Upper lobe of right lung (tissue), 1 donor: Measurements from ENCODE around the gene RBL1. TPM values are rescaled to one million over a fixed set of nuclear protein-coding genes. Genes with fewer than 3 reads are reported as not detected.
A peak's percentile ranks its signal among the peaks of the same experiment; 100 is the strongest.
"Not testable (repeated sequence)": the region's sequence is repeated elsewhere in the genome, so short reads cannot be mapped to it uniquely, and the experiment has no call there.

ENCODE experiments used
- ATAC-seq: fragments of 200-7000 bp; cut with Tn5 transposase; one replicate; pipeline ENCODE4 v1.9.1; 2020; ENCODE audit warnings: mild to moderate bottlenecking, moderate library complexity
- DNase-seq: peaks from one replicate; pipeline ENCODE4 v3.0.0-alpha.2; 2020
- H3K27ac ChIP-seq: fragments of 200-600 bp; one replicate; pipeline ENCODE4 v1.8.0; 2022
- H3K27me3 ChIP-seq: fragments of 200-600 bp; one replicate; pipeline ENCODE4 v1.8.0; 2022; ENCODE audit warnings: mild to moderate bottlenecking
- H3K36me3 ChIP-seq: fragments of 200-600 bp; one replicate; pipeline ENCODE4 v1.8.0; 2022
- H3K4me1 ChIP-seq: fragments of 200-600 bp; one replicate; pipeline ENCODE4 v1.8.0; 2022
- H3K4me3 ChIP-seq: fragments of 200-600 bp; one replicate; pipeline ENCODE4 v1.8.0; 2022; ENCODE audit warnings: mild to moderate bottlenecking
- H3K9me3 ChIP-seq: fragments of 200-600 bp; one replicate; pipeline ENCODE4 v1.8.0; 2022
- intact Hi-C: fragments of 100-400 bp; cut with DNase I; formaldehyde crosslinking; loops from one replicate; pipeline ENCODE4 v1.11.0; 2022
- total RNA-seq: library from RNA; stranded (reverse); fragmentation: NEBNext Ultra II Directional; extraction: Animal tissue kit (Norgen Biotek cat#: 25700); gene quantifications from one replicate; pipeline ENCODE4 v1.2.1, GENCODE V29; 2021
- TF ChIP-seq, protein P1 (sequence below): fragments of 200-600 bp; IDR thresholded peaks from one replicate; pipeline ENCODE4 v1.8.0; 2022; ENCODE audit warnings: antibody characterized with exemption
- donor health status: DM: no; HTN: yes; CAD: no; lungs with severe emphysema.

Gene RBL1
- total RNA-seq, 1 donor from 2014 or later: 5.7 TPM

DNA sequence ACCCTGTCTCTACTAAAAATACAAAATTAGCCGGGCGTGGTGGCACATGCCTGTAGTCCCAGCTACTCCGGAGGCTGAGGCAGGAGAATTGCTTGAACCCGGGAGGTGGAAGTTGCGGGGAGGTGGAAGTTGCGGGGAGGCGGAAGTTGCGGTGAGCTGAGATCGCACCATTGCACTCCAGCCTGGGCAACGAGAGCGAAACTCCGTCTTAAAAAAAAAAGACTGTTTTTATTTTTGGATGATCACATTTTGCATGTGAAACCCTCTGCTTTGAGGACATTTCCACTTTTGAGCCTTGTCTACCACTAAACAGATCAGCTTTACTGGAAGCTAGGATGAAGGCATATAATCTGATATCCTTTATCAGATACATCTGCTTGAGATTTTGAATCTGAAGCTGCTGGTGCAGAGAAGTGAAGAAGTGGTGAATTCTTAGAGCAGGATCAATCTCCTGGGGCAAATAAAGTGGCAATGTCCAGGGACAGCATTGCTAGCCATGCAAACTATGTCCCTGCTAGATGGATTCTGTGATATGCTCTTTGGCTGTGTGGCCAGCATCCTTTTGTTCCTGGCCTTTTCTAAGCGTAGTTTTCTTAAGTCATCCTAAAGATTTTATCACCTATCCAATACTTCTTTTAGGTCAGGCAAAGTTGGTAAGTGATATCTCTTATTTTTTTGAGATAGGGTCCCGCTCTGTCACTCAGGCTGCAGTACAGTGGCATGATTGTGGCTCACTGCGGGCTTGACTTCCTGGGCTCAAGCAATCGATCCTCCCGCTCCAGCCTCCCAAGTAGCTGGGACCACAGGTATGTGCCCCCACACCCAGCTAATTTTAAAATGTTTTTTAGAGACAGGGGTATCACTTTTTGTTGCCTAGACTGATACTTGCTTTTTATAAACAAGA is 23.3 kb downstream of the RBL1 start:
- Histone ChIP-seq H3K4me1 (no peaks in the 10 kb centered on the region), H3K36me3 (no peaks in the 10 kb centered on the region), H3K27me3 (no peaks in the 10 kb centered on the region), H3K27ac (no peak overlapping the region), H3K9me3 (no peaks in the 10 kb centered on the region), H3K4me3 (no peak overlapping the region)
- DNase-seq (no peak), ATAC-seq (no peak)
- intact Hi-C loops: no loop called here
- TF ChIP-seq, protein P1, sequence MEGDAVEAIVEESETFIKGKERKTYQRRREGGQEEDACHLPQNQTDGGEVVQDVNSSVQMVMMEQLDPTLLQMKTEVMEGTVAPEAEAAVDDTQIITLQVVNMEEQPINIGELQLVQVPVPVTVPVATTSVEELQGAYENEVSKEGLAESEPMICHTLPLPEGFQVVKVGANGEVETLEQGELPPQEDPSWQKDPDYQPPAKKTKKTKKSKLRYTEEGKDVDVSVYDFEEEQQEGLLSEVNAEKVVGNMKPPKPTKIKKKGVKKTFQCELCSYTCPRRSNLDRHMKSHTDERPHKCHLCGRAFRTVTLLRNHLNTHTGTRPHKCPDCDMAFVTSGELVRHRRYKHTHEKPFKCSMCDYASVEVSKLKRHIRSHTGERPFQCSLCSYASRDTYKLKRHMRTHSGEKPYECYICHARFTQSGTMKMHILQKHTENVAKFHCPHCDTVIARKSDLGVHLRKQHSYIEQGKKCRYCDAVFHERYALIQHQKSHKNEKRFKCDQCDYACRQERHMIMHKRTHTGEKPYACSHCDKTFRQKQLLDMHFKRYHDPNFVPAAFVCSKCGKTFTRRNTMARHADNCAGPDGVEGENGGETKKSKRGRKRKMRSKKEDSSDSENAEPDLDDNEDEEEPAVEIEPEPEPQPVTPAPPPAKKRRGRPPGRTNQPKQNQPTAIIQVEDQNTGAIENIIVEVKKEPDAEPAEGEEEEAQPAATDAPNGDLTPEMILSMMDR: no peak

DNA sequence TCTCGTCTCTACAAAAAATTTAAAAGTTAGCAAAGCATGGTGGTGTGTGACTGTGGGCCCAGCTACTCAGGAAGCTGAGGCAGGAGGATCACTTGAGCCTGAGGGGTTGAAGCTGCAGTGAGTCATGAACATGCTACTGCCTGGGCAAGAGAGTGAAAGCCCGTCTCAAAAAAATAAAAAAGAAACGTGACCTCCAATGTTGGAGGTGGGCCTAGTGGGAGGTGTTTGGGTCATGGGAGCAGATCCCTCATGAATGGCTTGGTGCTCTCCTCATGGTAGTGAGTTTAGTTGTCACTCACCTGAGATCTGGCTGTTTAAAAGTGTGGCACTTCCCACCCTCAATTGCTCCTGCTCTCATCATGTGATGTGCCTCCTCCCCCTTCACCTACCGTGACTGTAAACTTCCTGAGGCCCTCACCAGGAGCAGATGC is 24.3 kb downstream of the RBL1 start:
- no peak overlapping the region for H3K4me3 ChIP-seq
- no peak for DNase-seq
- no peaks in the 10 kb centered on the region for H3K36me3 ChIP-seq
- H3K9me3 ChIP-seq: no peaks in the 10 kb centered on the region
- TF ChIP-seq, protein P1: no peak
- no peak overlapping the region for H3K27ac ChIP-seq
- intact Hi-C loops: no loop called here
- H3K4me1 ChIP-seq: no peaks in the 10 kb centered on the region
- ATAC-seq: no peak
- H3K27me3 ChIP-seq: no peaks in the 10 kb centered on the region

DNA sequence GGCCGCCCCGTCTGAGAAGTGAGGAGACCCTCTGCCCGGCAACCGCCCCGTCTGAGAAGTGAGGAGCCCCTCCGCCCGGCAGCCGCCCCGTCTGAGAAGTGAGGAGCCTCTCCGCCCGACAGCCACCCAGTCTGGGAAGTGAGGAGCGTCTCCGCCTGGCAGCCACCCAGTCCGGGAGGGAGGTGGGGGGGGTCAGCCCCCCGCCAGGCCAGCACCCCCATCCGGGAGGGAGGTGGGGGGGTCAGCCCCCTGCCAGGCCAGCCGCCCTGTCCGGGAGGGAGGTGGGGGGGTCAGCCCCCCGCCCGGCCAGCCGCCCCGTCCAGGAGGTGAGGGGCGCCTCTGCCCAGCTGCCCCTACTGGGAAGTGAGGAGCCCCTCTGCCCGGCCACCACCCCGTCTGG is 26.2 kb downstream of the RBL1 start:
- H3K4me3 ChIP-seq, intact Hi-C loops, H3K9me3 ChIP-seq, H3K27me3 ChIP-seq, H3K27ac ChIP-seq, DNase-seq, H3K4me1 ChIP-seq, H3K36me3 ChIP-seq, ATAC-seq: not testable (repeated sequence)

DNA sequence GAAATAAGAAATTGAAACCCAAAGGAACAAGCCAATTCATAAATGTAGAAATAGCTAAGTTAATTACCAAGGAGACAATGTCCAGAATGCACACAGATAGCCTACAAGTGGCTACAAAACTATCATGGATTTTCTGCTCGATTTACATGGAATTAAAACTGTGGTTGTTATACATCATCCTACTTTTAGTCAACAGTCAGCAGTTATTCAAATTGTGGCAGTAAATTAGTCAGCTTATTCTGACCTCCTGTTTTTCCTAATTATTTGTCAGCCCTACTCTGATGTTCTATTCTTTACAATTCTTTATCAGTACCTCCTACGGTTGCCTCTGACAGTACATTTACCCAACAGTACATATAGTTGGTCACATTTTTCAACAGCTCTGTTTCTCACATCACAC is 29.6 kb downstream of the RBL1 start:
- no peak for ATAC-seq
- no peak for DNase-seq
- H3K4me1 ChIP-seq: no peaks in the 10 kb centered on the region
- no peaks in the 10 kb centered on the region for H3K27me3 ChIP-seq
- no peak overlapping the region for H3K4me3 ChIP-seq
- no peaks in the 10 kb centered on the region for H3K9me3 ChIP-seq
- H3K27ac ChIP-seq: no peak overlapping the region
- intact Hi-C loops: no loop called here
- H3K36me3 ChIP-seq: peaks cover under 1% of the 10 kb centered on the region
- TF ChIP-seq, protein P1: no peak

DNA sequence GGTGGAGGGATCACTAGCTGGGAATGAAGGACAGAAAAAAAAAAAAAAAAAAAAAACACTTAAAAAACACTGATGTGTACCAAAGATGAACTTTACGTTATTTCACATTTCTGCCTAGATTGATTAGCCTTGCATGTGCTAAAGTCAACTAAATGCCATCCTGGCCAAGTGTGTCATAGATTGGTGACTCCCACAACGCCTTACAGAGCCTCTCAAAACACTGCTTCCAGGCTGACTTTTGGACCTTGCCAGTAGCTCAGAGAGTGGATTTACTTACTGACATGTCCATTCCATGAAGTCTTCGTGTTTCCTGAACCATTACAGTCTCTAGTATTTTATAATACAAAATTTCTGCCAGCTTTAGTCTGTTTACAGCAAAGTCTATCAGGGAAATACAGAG is 40.5 kb downstream of the RBL1 start:
- Histone ChIP-seq H3K4me3 (no peak overlapping the region), H3K4me1 (no peaks in the 10 kb centered on the region), H3K27me3 (no peaks in the 10 kb centered on the region), H3K27ac (no peak overlapping the region), H3K9me3 (no peaks in the 10 kb centered on the region), H3K36me3 (peaks cover 50% of the 10 kb centered on the region)
- ATAC-seq: no peak
- DNase-seq: no peak
- TF ChIP-seq, protein P1: no peak
- intact Hi-C loops: no loop called here

DNA sequence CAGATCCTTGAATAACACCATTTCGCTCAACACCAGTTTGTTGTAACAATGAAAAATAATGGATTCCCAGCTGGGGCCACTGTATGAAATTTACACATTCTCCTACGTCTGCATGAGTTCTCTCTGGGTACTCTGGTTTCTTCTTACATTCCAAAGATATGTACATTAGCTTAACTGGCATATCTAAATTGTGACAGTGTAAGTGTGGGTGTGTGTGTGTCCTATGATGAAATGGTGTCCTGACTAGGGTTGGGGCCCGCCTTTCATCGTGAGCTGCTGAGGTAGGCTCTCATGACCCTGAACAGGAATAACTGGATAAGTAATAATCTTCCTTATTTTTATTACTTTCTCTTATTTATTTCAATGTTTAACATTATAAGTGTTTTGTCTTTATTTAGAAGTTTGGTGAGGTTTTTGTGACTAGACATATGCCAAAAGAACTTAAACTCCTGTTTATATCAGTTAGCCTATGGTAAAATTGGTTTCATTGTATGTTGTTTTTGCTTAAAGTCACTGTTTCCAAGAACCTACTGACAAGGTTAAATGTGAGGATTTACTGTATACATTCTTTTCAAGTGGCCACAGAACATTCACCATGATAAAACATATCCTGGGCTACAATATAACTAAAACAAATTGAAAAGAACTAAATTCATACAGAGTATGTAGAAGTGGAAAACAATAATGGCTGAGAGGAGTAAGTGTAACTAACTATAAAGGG is 42.4 kb downstream of the RBL1 start:
- Histone ChIP-seq H3K36me3 (peaks cover 40% of the 10 kb centered on the region), H3K4me1 (no peaks in the 10 kb centered on the region), H3K9me3 (no peaks in the 10 kb centered on the region), H3K27ac (no peak overlapping the region), H3K27me3 (no peaks in the 10 kb centered on the region), H3K4me3 (no peak overlapping the region)
- ATAC-seq (peak; percentile 41), DNase-seq (no peak)
- intact Hi-C loops: no loop called here
- TF ChIP-seq, protein P1: no peak
